ENCODE results near the gene IRF2.

The IRF2 gene

DNA sequence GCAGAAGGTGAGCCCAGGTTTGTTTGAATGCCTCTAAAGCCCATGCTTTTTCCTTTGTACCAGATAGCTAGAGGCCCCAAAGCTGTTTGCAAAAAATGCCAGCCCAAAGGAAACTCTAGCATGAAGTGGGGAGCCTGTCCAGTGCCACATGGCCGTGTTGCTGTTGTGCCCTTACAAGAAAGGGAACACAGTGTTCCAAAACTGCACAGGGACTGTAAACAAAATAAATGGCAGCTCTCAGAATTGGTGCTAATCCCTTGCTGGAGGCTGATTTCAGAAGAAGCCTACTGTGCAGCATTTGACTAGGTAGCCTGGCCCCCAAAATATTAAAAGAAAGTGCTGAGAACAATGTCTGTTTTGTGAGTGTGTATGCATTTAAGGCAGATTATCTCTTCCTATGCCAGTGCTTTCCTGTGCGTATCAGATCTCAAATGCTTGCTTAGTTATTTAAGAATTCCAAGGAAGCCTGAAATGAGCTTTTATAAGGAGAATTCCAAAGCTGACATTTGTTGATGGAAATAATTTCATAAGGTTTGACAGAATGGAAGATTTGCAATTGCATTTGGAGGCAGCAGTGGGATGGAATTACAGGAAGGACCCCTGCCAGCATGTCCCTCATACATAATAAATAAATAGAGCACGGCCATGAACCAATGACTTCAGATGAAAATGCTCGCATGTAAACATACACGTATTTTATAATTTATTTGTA is 115.7 kb downstream of the IRF2 start:
- no peak for TF ChIP-seq CTCF (IDR thresholded peaks at IDR 0.05; ENCODE audit: low read depth, low read length)
- DNase-seq (ENCODE audit: low read depth in 2 of 2): no peak
- no peak overlapping the region for H3K4me3 ChIP-seq (replicated peaks in 1 of 2; ENCODE audit: low read depth in 2 of 2, low read length in 2 of 2)

- no peak overlapping the region for H3K4me3 ChIP-seq (replicated peaks in 1 of 2; ENCODE audit: low read depth in 2 of 2, low read length in 2 of 2)
- no peak for DNase-seq (ENCODE audit: low read depth in 2 of 2)
- TF ChIP-seq CTCF (IDR thresholded peaks at IDR 0.05; ENCODE audit: low read depth, low read length): no peak
These were observed 116.6 kb downstream of the IRF2 start for GRCh38 chr4:184357772-184358171.

DNA sequence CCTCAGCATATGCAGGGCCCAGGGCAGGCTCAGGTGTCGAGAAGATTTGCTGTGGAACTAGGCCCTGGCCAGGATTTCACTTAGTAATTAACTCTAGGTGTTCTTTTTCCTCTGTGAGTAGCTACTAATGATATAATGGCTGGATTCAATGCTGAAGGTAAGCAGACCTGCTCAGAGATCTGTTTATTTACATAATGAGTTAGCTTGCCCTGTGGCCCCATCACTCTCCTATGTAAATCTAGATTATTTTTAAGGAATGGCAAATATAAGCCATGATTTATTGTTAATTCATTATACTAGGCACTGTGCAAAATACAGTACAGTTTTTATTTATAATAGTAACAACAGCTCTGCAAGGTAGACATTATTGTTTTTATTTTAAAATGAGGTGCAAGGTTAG is 117.2 kb downstream of the IRF2 start:
- H3K4me3 ChIP-seq (replicated peaks in 1 of 2; ENCODE audit: low read depth in 2 of 2, low read length in 2 of 2): no peak overlapping the region
- DNase-seq (ENCODE audit: low read depth in 2 of 2): no peak
- TF ChIP-seq CTCF (IDR thresholded peaks at IDR 0.05; ENCODE audit: low read depth, low read length): no peak

GRCh38 chr4:184356366-184356765 is 118.0 kb downstream of the IRF2 start:
- DNase-seq (ENCODE audit: low read depth in 2 of 2): no peak
- no peak for TF ChIP-seq CTCF (IDR thresholded peaks at IDR 0.05; ENCODE audit: low read depth, low read length)
- no peak overlapping the region for H3K4me3 ChIP-seq (replicated peaks in 1 of 2; ENCODE audit: low read depth in 2 of 2, low read length in 2 of 2)

- no peak overlapping the region for H3K4me3 ChIP-seq (replicated peaks in 1 of 2; ENCODE audit: low read depth in 2 of 2, low read length in 2 of 2)
- DNase-seq (ENCODE audit: low read depth in 2 of 2): no peak
- TF ChIP-seq CTCF (IDR thresholded peaks at IDR 0.05; ENCODE audit: low read depth, low read length): no peak
These were observed 118.5 kb downstream of the IRF2 start for GRCh38 chr4:184355857-184356256.

GRCh38 chr4:184355111-184355604 is 119.2 kb downstream of the IRF2 start:
- TF ChIP-seq CTCF (IDR thresholded peaks at IDR 0.05; ENCODE audit: low read depth, low read length): no peak
- no peak overlapping the region for H3K4me3 ChIP-seq (replicated peaks in 1 of 2; ENCODE audit: low read depth in 2 of 2, low read length in 2 of 2)
- peak; percentile 97 to 98 for DNase-seq (ENCODE audit: low read depth in 2 of 2)

DNA sequence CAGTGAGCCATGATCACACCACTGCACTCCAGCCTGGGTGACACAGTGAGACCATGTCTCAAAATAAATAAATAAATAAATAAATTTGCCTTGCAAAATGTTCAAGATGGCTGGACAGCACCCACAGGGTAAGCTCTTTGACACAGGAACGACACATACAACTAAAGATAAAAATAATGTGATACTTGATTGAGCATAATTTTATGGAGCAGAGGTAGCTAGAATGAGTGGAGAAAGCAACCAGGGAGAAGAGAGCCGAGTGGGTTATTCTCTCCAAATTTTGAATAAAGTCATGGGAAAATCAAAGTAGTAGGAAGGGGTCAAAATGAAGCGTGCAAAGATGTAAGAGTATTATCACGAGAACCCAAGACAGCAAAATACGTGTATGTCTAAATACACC is 121.5 kb downstream of the IRF2 start:
- no peak for TF ChIP-seq CTCF (IDR thresholded peaks at IDR 0.05; ENCODE audit: low read depth, low read length)
- no peak for DNase-seq (ENCODE audit: low read depth in 2 of 2)
- no peak overlapping the region for H3K4me3 ChIP-seq (replicated peaks in 1 of 2; ENCODE audit: low read depth in 2 of 2, low read length in 2 of 2)
